ENCODE data around the gene RAB40B. TPM values are rescaled to one million over a fixed set of nuclear protein-coding genes. Genes with fewer than 3 reads are reported as not detected.

Gene RAB40B
- total RNA-seq, 1 donor from 2014 or later = 20.0 TPM

GRCh38 chr17:82674656-82675475 lies 23.6 kb downstream of the RAB40B start:
- Mint-ChIP-seq H3K4me3 (ENCODE audit: unreplicated experiment) (no peak overlapping the region), H3K27me3 (ENCODE audit: low read depth) (no peaks in the 10 kb centered on the region), H3K27ac (ENCODE audit: unreplicated experiment) (no peak overlapping the region), H3K9me3 (ENCODE audit: low read depth) (no peaks in the 10 kb centered on the region), H3K4me1 (ENCODE audit: low read depth) (peaks cover 10% of the 10 kb centered on the region), H3K36me3 (ENCODE audit: low read depth) (no peaks in the 10 kb centered on the region)
- peak; percentile 29 for DNase-seq (ENCODE audit: low spot score)
- TF ChIP-seq CTCF (IDR thresholded peaks at IDR 0.05) = no peak

- TF ChIP-seq CTCF (IDR thresholded peaks at IDR 0.05) = no peak
- Mint-ChIP-seq H3K36me3 (ENCODE audit: low read depth) (peaks cover 4% of the 10 kb centered on the region), H3K27me3 (ENCODE audit: low read depth) (no peaks in the 10 kb centered on the region), H3K9me3 (ENCODE audit: low read depth) (no peaks in the 10 kb centered on the region), H3K4me3 (ENCODE audit: unreplicated experiment) (no peak overlapping the region), H3K27ac (ENCODE audit: unreplicated experiment) (no peak overlapping the region), H3K4me1 (ENCODE audit: low read depth) (peaks cover 16% of the 10 kb centered on the region)
- DNase-seq (ENCODE audit: low spot score) = peak; percentile 24
Measured at GRCh38 chr17:82670661-82671450, 27.6 kb downstream of the RAB40B start.

GRCh38 chr17:82668631-82669099 lies 29.8 kb downstream of the RAB40B start:
- Mint-ChIP-seq H3K9me3 (ENCODE audit: low read depth) (no peaks in the 10 kb centered on the region), H3K27me3 (ENCODE audit: low read depth) (no peaks in the 10 kb centered on the region), H3K4me3 (ENCODE audit: unreplicated experiment) (no peak overlapping the region), H3K27ac (ENCODE audit: unreplicated experiment) (peak overlapping the region; percentile 41), H3K36me3 (ENCODE audit: low read depth) (peaks cover 4% of the 10 kb centered on the region), H3K4me1 (ENCODE audit: low read depth) (peaks cover 9% of the 10 kb centered on the region)
- DNase-seq (ENCODE audit: low spot score) = peak; percentile 47
- TF ChIP-seq CTCF (IDR thresholded peaks at IDR 0.05) = peak; percentile 76

- Mint-ChIP-seq H3K27me3 (ENCODE audit: low read depth) (no peaks in the 10 kb centered on the region), H3K4me1 (ENCODE audit: low read depth) (peaks cover 9% of the 10 kb centered on the region), H3K27ac (ENCODE audit: unreplicated experiment) (no peak overlapping the region), H3K36me3 (ENCODE audit: low read depth) (peaks cover 4% of the 10 kb centered on the region), H3K4me3 (ENCODE audit: unreplicated experiment) (no peak overlapping the region), H3K9me3 (ENCODE audit: low read depth) (no peaks in the 10 kb centered on the region)
- DNase-seq (ENCODE audit: low spot score) = no peak
- no peak for TF ChIP-seq CTCF (IDR thresholded peaks at IDR 0.05)
Measured at GRCh38 chr17:82668024-82668630, 30.4 kb downstream of the RAB40B start.

- no peak overlapping the region for H3K27ac Mint-ChIP-seq (ENCODE audit: unreplicated experiment)
- H3K27me3 Mint-ChIP-seq (ENCODE audit: low read depth) = no peaks in the 10 kb centered on the region
- H3K36me3 Mint-ChIP-seq (ENCODE audit: low read depth) = peaks cover 4% of the 10 kb centered on the region
- peaks cover 9% of the 10 kb centered on the region for H3K4me1 Mint-ChIP-seq (ENCODE audit: low read depth)
- TF ChIP-seq CTCF (IDR thresholded peaks at IDR 0.05) = no peak
- DNase-seq (ENCODE audit: low spot score) = peak; percentile 91
- no peaks in the 10 kb centered on the region for H3K9me3 Mint-ChIP-seq (ENCODE audit: low read depth)
- no peak overlapping the region for H3K4me3 Mint-ChIP-seq (ENCODE audit: unreplicated experiment)
Measured at GRCh38 chr17:82667668-82668000, 30.9 kb downstream of the RAB40B start.
